Measurements from ENCODE around the gene CEACAM19.

DNA sequence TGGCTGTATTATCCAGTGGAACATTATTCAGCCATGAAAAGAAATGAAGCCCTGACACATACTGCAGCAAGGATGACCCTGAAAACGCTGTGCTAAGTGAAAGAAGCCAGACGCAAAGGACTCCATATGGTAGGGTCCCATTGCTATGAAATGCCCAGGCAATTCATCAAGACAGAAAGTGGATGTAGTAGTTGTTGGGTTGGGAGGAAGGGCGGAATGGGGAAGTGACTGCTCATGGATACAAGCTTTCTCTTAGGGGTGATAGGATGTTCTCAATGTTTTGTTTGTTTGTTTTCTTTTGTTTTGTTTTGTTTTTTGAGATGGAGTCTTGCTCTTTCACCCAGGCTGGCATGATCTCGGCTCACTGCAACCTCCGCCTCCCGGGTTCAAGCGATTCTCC is 16.6 kb downstream of the CEACAM19 start:
- TF ChIP-seq, protein P1, sequence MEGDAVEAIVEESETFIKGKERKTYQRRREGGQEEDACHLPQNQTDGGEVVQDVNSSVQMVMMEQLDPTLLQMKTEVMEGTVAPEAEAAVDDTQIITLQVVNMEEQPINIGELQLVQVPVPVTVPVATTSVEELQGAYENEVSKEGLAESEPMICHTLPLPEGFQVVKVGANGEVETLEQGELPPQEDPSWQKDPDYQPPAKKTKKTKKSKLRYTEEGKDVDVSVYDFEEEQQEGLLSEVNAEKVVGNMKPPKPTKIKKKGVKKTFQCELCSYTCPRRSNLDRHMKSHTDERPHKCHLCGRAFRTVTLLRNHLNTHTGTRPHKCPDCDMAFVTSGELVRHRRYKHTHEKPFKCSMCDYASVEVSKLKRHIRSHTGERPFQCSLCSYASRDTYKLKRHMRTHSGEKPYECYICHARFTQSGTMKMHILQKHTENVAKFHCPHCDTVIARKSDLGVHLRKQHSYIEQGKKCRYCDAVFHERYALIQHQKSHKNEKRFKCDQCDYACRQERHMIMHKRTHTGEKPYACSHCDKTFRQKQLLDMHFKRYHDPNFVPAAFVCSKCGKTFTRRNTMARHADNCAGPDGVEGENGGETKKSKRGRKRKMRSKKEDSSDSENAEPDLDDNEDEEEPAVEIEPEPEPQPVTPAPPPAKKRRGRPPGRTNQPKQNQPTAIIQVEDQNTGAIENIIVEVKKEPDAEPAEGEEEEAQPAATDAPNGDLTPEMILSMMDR (conservative IDR thresholded peaks at IDR 0.05; ENCODE audit: low read length): no peak
- TF ChIP-seq EZH2phosphoT487 (IDR thresholded peaks at IDR 0.05; ENCODE audit: borderline replicate concordance, low read depth, low read length): no peak
